Sciatic nerve (tissue), 2 donors: ENCODE data around the gene EFCAB8. TPM values are rescaled to one million over a fixed set of nuclear protein-coding genes. Genes with fewer than 3 reads are reported as not detected.
"Not testable (repeated sequence)": the region's sequence is repeated elsewhere in the genome, so short reads cannot be mapped to it uniquely, and the experiment has no call there.

ENCODE experiments used
- ATAC-seq: fragments of 200-7000 bp; cut with Tn5 transposase; one replicate; pipeline ENCODE4 v1.9.1; 2020; ENCODE audit warnings: mild to moderate bottlenecking, moderate library complexity
- DNase-seq: peaks from one replicate; pipeline ENCODE4 v3.0.0-alpha.2; 2020; ENCODE audit warnings: low spot score
- intact Hi-C: fragments of 100-400 bp; cut with DNase I; formaldehyde crosslinking; loops from one replicate; pipeline ENCODE4 v1.14.2; 2022
- total RNA-seq: library from RNA; stranded (reverse); fragmentation: NEBNext Ultra II Directional; extraction: Animal tissue kit (Norgen Biotek cat#: 25700); gene quantifications from one replicate; pipeline ENCODE4 v1.2.1, GENCODE V29; 2021
- donor health status: DM: no; HTN: no; CAD: no.
- donor health status: DM: no; HTN: no; CAD: no.

Gene EFCAB8
- total RNA-seq, 1 donor from 2014 or later: 1.1 TPM

DNA sequence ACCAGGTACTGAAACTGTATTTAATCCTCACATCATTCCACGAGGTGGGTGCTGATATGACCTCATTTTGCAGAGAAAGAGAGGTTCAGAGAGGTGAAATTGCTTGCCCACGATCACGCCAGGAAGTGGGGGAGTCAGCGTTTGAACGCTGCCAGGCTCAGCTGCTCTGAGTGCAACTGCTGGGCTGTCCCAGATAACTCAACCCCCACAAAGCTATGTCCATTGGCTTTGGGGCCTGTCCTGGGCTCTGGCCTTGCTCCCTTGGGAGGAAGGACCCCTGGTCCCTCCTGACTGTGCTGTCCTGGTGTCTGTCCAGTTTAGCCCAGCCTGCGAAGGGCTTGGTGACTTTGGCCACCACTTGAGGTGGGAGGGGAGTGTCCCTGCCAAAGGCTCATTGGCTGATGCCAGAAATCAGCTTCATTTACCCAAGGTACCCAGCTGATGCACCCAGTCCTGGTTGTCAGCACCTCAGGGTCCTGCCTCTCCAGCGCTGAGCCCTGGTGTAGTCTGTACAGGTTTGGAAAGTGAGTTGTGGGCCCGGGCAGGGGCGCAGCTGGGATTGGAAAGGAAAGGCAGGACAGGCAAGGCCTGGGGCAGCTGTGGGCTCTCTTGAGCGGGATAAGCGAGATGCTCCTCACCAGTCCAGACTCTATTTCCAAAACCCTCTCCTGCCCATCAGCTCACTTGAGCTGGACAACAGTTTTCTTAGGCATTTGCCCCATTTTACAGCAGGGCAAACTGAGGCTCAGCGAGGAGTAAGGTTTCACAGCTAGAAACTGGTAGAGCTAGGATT lies 107.1 kb downstream of the EFCAB8 start:
- ATAC-seq: no peak
- DNase-seq: no peak
- intact Hi-C loops: no loop called here

- ATAC-seq (no peak), DNase-seq (no peak)
- intact Hi-C loops: no loop called here
Observed at GRCh38 chr20:32966382-32966781, 107.7 kb downstream of the EFCAB8 start.

GRCh38 chr20:32966881-32967781 lies 108.4 kb downstream of the EFCAB8 start:
- intact Hi-C loops: no loop called here
- ATAC-seq (no peak), DNase-seq (peak; percentile 18)

DNA sequence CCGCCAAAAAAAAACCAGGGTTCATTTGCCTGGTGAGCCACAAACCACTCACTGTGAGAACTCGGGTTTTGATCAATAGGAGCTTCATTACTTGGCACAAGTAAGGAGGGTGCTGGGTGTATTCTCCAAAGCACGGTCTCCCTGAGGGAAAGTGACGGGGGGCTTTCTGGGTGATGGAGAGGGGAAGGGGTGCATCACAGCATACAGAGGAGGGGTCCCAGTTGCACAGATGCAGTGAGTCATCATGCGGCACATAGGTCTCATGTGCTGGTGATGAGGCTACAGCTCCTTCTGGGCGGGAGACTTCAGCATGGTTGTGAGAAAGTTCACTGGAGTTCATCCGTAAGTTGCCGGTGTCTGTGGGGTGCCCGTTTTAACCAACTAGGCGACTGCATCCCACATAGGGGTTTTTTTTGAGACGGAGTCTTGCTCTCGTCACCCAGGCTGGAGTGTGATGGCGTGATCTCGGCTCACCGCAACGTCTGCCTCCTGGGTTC lies 109.3 kb downstream of the EFCAB8 start:
- DNase-seq: no peak

GRCh38 chr20:32968478-32969241 lies 109.9 kb downstream of the EFCAB8 start:
- intact Hi-C loops: no loop called here
- peak; percentile 45 for DNase-seq
- no peak for ATAC-seq

More for the DNA sequence above, 109.3 kb downstream of the EFCAB8 start:
- intact Hi-C loops: no loop called here
- ATAC-seq: no peak

DNA sequence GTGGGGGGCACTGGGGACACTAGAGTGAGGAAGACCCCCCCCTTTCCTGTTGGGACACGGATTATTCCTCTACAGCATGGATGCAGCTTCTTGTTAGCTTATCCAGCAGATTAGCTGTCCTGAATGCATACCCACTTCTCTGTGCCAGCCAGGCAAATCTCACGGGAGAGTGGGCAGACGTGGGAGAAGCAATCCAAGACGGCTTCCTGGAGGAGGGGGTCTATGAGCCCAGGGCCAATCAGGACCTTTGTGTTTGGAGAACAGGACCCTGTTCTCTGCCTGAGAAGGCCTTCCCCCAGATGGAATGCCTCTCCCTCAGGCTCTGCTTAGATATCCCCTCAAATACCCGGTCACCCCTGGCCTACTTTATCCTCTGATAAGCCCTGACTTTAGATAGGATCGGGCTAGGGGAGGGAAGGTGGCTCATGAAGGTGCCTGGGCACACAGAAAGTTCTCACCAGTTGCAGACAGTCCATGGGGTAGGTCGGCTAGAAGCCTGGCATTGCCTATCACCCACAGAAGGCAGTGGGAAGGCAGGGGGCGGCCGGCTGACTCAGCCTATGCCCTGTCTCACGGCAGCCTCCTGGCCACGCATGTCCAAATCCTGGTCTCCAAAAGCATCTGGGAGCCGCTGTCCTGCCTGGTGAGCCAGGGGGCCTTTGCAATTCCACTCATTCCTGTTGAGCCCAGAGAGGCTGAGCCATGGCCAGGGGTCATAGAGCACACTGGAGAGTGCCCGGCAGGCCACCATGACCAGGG lies 110.8 kb downstream of the EFCAB8 start:
- DNase-seq (peak; percentile 35), ATAC-seq (no peak)
- intact Hi-C loops: no loop called here

DNA sequence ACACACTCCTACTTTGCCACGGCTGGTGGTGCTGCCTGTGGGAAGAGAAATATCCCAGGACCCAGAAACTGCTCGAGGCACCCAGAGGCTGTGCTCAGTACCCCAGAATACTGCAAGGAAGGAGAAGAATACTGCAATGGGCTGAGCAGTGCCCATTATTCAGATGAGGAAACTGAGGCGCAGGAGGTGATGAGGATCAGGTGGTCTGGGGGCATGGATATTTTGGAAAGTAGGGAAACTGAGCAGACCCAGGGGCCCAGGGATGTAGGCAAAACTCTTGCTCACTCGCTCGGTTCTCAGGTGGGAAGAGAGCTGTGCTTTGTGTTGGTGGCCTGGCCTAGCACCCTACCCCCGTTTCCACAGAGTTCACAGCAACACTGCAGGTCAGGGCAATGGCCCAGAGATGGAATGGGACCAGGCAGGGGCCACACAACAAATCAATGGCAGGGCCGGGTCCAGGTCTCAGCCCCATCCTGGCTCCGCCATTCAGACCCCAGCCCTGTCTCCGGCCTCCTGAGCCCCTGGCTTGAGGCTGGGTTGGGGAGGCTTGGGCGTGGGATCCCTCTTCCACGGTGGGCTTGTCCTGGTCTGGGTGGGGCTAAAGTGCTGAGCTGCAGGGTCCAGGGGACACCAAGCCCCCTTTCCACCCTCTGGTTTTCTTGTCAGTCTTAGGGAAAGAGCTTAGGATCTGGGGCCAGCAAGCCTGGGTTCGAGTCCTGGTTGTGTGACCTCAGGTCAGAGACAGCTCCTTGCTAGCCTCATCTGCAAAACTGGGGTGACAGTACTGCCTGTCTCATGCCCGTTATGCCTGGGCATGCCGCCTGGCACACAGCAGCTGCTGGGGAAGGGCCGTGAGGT lies 111.6 kb downstream of the EFCAB8 start:
- peak; percentile 32 for DNase-seq
- no peak for ATAC-seq
- intact Hi-C loops: no loop called here

DNA sequence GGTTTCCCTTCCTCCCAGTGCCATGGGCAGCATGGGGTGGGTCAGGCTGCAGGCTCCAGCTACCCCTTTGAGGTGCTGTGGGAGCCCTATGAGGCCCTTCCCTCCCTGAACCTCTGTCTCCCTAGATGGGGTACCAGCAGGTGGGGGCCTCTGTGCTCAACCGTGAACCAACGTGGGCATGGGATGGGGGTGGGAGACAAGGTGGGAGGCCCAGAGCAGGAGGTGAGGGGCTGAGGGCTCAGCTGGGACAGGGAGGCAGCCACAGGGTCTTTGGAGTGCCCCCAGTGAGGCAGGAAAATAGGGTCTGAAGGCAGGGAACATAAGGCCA lies 112.2 kb downstream of the EFCAB8 start:
- intact Hi-C loops: no loop called here
- no peak for ATAC-seq

DNA sequence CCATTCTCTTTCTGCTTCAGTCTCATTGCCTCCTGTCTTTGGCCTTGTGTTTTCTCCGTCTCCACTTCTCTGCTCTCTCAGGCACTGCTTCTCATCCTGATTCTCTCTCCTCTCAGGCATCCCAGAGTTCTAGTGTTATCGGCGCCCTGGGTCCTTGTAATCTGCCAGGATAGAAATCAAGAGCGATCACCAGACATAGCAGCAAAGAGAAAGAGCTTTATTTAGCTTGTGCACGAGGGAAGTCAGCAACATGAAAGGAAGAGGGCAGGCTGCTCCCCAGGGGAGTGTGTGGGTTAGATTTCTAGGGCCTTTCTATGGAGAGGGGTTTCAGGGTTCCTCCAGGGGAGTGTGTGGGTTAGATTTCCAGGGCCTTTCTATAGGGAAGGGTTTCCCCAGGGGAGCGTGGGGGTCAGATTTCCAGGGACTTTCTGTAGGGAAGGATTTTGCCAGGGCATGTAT lies 113.0 kb downstream of the EFCAB8 start:
- peak; percentile 13 for DNase-seq
- no peak for ATAC-seq

More for the DNA sequence above, 112.2 kb downstream of the EFCAB8 start:
- peak; percentile 39 for DNase-seq

GRCh38 chr20:32972181-32973076 lies 113.7 kb downstream of the EFCAB8 start:
- no peak for DNase-seq
- intact Hi-C loops: no loop called here
- no peak for ATAC-seq

More for the DNA sequence above, 113.0 kb downstream of the EFCAB8 start:
- intact Hi-C loops: no loop called here

GRCh38 chr20:32973077-32973717 lies 114.5 kb downstream of the EFCAB8 start:
- no peak for ATAC-seq
- no peak for DNase-seq
- intact Hi-C loops: no loop called here

GRCh38 chr20:32974204-32975064 lies 115.7 kb downstream of the EFCAB8 start:
- DNase-seq, intact Hi-C loops, ATAC-seq: not testable (repeated sequence)

DNA sequence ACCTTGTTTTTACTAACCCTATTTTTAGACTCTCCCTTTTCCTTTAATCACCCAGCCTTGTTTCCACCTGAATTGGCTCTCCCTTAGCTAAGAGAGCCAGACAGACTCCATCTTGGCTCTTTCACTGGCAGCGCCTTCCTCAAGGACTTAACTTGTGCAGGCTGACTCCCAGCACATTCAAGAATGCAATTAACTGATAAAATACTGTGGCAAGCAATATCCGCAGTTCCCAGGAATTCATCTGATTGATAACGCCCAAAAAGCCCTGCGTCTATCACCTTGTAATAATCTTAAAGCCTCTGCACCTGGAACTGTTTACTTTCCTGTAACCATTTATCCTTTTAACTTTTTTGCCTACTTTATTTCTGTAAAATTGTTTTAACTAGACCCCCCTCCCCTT lies 116.4 kb downstream of the EFCAB8 start:
- ATAC-seq, DNase-seq, intact Hi-C loops: not testable (repeated sequence)

DNA sequence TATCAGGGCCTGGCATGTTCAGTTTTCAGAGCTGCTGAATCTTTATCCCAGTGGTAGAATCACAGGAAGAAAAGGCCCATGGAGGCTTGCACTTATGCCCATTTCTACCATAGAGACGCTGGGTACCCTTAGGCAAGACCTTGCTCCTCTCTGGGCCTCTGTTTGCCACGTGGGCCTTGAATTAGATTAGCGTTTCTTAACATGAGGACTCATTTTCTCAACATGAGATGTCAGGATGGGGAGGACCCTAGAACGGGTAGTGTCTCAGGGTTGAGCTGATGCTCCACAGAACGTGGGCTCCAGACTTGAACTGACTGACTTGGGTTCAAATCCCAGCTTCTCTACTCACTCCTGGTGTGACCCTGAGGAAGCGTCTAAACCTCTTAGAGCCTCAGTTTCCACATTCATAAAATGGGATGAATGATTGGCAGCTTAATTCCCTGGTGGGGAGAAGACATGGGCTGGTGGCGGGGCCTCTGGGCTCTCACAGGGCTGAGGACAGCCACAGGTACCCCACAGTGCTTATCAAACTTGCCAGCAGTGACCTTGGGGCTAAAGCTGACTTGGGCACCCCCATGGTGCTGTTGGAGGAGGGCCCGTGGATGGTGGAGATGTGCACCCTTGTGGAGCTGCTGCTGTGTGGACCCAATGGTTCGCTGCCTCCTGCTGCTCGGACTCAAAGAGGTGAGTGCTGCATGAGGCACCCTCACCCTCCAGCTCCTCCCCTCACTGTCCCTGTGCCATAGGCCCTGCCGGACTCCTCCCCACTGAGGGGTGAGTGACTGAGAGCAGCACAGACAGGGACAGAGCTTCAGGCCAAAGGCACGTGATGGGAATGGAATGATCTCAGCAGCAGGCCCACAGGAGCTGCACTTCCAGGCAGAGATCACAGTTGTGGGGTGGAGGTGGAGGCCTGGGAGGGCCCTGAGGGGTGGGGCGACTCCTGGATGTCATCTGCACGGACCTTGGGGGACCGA lies 117.3 kb downstream of the EFCAB8 start:
- no peak for ATAC-seq
- no peak for DNase-seq
- intact Hi-C loops: no loop called here
